Esophagus squamous epithelium (tissue), 5 donors: ENCODE measurements around the gene SYNPR. TPM values are rescaled to one million over a fixed set of nuclear protein-coding genes. Genes with fewer than 3 reads are reported as not detected.

ENCODE experiments used
- DNase-seq: peaks from one replicate; lab custom pipeline; 2025; lab: John Stamatoyannopoulos, UW
- H3K27ac ChIP-seq, 4 donors: fragments of 200-600 bp; sonication (generic); one replicate each; pipeline ENCODE4 v1.5.1; 2016 to 2019; ENCODE audit warnings: mild to moderate bottlenecking in 1 of 4
- H3K27me3 ChIP-seq, 4 donors: fragments of 200-600 bp; sonication (generic); 1 replicate in 3 of 4; 2 replicates in 1 of 4; pipeline versions ENCODE4 v1.5.1 to v1.6.0; 2017 to 2021; ENCODE audit warnings: antibody characterized with exemption in 1 of 4
- H3K36me3 ChIP-seq, 3 donors: fragments of 200-600 bp; sonication (generic); one replicate each; pipeline ENCODE4 v1.5.1; 2016 to 2019
- H3K4me1 ChIP-seq, 3 donors: fragments of 200-600 bp; sonication (generic); one replicate each; pipeline ENCODE4 v1.5.1; 2017 to 2019
- H3K4me3 ChIP-seq, 4 donors: fragments of 200-600 bp; sonication (generic); 1 replicate in 3 of 4; 2 replicates in 1 of 4; pipeline ENCODE4 v1.5.1; 2016 to 2019; ENCODE audit warnings: mild to moderate bottlenecking in 2 of 4, moderate library complexity in 1 of 4
- H3K9me3 ChIP-seq, 3 donors: fragments of 200-600 bp; sonication (generic); one replicate each; pipeline ENCODE4 v1.5.1; 2016 to 2019
- POLR2A ChIP-seq, 4 donors: fragments of 450-650 bp; IDR thresholded peaks; one replicate each; pipeline ENCODE4 v1.6.1; 2017; ENCODE audit warnings: antibody characterized with exemption in 4 of 4, mild to moderate bottlenecking in 4 of 4, moderate library complexity in 3 of 4
- WGBS, 2 donors: methylation state at CpG; one replicate each; pipeline ENCODE4 v1.1.5; 2018; 5-methylcytosine and 5-hydroxymethylcytosine counted together
- intact Hi-C: fragments of 100-400 bp; cut with DNase I; formaldehyde crosslinking; loops from one replicate; pipeline ENCODE4 v1.15.0; 2022
- total RNA-seq, 4 donors: library from RNA; depleted of rRNA; stranded (reverse); fragments of >200 nt; gene quantifications; one replicate each; pipeline ENCODE4 v1.1.0, GENCODE V29; 2016
- TF ChIP-seq, protein P1 (sequence below), 6 experiments: fragments of 450-650 bp in 4 of 6; fragments of 200-600 bp in 2 of 6; sonication (generic) in 2 of 6; IDR thresholded peaks; one replicate each; pipeline ENCODE4 v1.5.1; 2016 to 2019; ENCODE audit warnings: antibody characterized with exemption in 6 of 6, mild to moderate bottlenecking in 4 of 6, moderate library complexity in 4 of 6
- donor health status: DM: yes; HTN: yes; CAD: no.

SYNPR gene
- total RNA-seq, 4 donors from 2014 or later = not detected

DNA sequence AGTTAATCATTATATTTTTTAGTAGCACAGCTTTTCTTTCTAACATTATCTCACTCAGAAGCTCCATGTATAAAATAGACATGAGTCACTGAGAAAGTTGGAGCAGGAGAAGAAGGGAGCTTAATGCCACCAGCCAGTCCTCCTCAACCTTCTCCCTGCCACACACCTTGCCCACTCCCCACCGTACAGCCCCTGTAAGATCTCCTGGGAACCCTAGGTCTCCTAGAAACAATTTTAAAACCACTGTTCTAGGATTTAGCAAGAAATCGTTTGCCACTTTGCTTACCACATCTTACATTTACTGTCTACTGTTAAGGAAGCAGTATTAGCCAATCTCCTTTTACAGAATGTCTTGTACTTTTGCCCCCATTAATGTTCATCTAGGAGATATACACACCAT lies 204.2 kb downstream of the SYNPR start:
- intact Hi-C loops = no loop called here
- Histone ChIP-seq H3K36me3 (no peaks in the 10 kb centered on the region), H3K4me3 (no peak overlapping the region), H3K27me3 (no peaks in the 10 kb centered on the region), H3K4me1 (no peaks in the 10 kb centered on the region), H3K27ac (no peak overlapping the region), H3K9me3 (no peaks in the 10 kb centered on the region)
- TF ChIP-seq POLR2A (IDR thresholded peaks at IDR 0.05) = no peak
- TF ChIP-seq, protein P1, sequence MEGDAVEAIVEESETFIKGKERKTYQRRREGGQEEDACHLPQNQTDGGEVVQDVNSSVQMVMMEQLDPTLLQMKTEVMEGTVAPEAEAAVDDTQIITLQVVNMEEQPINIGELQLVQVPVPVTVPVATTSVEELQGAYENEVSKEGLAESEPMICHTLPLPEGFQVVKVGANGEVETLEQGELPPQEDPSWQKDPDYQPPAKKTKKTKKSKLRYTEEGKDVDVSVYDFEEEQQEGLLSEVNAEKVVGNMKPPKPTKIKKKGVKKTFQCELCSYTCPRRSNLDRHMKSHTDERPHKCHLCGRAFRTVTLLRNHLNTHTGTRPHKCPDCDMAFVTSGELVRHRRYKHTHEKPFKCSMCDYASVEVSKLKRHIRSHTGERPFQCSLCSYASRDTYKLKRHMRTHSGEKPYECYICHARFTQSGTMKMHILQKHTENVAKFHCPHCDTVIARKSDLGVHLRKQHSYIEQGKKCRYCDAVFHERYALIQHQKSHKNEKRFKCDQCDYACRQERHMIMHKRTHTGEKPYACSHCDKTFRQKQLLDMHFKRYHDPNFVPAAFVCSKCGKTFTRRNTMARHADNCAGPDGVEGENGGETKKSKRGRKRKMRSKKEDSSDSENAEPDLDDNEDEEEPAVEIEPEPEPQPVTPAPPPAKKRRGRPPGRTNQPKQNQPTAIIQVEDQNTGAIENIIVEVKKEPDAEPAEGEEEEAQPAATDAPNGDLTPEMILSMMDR (IDR thresholded peaks at IDR 0.05) = no peak
- WGBS, 2 donors = 67 to 68% methylated on average over 2 of the region's 2 CpGs
- no peak for DNase-seq

DNA sequence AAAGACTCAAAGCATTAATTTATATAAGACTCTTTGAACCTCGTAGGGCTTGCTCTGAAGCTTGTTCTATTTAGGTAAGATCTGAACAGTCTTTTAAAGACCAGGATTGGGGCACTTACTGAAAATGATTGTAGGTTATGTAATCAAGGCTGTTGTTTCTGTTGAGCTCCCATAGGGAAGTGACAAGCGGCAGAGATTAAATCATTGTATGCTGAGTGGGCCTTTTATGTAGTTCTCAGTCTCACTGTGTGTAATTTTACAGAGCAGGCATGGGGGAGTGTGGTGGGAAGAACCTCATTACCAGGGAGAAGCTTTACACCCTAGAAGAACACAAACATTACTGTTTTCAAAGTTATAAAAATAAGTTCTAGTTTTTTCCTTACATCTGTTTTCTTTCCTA lies 214.4 kb downstream of the SYNPR start:
- TF ChIP-seq POLR2A (IDR thresholded peaks at IDR 0.05) = no peak
- TF ChIP-seq, protein P1 (IDR thresholded peaks at IDR 0.05) = no peak
- Histone ChIP-seq H3K4me1 (no peaks in the 10 kb centered on the region), H3K27ac (no peak overlapping the region), H3K4me3 (no peak overlapping the region), H3K36me3 (no peaks in the 10 kb centered on the region), H3K27me3 (no peaks in the 10 kb centered on the region), H3K9me3 (no peaks in the 10 kb centered on the region)
- 56 to 65% methylated on average over 2 of the region's 2 CpGs for WGBS, 2 donors
- intact Hi-C loops = no loop called here
- no peak for DNase-seq

DNA sequence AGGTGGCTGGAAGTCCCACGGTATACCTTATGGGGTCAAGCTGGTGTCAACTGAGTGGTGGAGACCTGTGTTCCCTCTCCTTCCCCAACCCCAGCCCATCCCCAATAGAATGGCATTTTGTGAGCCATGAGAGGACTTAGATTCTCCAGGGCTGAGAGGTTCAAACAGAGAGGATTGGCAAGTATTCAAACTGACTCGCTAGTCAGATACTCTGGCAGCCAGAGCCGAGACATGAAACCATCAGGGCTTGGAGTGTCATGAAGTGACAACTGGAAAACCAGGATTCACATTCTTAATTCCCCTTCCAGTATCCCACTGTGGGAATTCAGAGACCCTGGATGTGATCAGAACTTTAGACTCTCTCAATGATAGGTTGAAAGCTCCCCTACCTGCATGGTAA lies 215.0 kb downstream of the SYNPR start:
- no peak for DNase-seq
- TF ChIP-seq, protein P1 (IDR thresholded peaks at IDR 0.05) = no peak
- TF ChIP-seq POLR2A (IDR thresholded peaks at IDR 0.05) = no peak
- Histone ChIP-seq H3K4me3 (no peak overlapping the region), H3K27ac (no peak overlapping the region), H3K9me3 (no peaks in the 10 kb centered on the region), H3K4me1 (no peaks in the 10 kb centered on the region), H3K27me3 (no peaks in the 10 kb centered on the region), H3K36me3 (no peaks in the 10 kb centered on the region)
- intact Hi-C loops = no loop called here
- 51 to 72% methylated on average over 3 of the region's 3 CpGs for WGBS, 2 donors

DNA sequence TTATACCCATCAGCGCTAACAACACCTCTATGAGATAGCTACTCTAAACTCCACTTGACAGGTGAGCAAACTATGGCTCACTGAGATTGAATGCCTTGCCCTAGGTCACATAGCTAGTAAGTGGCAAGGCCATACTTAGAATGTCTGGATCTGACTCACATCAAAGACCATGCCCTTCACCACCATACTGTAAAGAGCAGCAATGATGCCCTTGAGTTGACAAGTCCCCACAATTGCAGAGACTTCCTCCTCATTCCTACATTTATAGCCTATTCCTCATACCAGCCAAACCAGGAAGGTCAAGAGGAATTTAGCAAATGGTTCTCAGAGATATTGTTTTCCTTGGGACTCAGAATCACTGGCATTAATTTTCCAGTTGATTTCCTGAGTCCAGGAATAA lies 216.5 kb downstream of the SYNPR start:
- DNase-seq = no peak
- H3K4me1 ChIP-seq = no peaks in the 10 kb centered on the region
- no peak overlapping the region for H3K27ac ChIP-seq
- TF ChIP-seq, protein P1 (IDR thresholded peaks at IDR 0.05) = no peak
- TF ChIP-seq POLR2A (IDR thresholded peaks at IDR 0.05) = no peak
- no peaks in the 10 kb centered on the region for H3K27me3 ChIP-seq
- H3K9me3 ChIP-seq = no peaks in the 10 kb centered on the region
- intact Hi-C loops = no loop called here
- 89 to 100% methylated on average over 1 of the region's 1 CpG for WGBS, 2 donors
- no peaks in the 10 kb centered on the region for H3K36me3 ChIP-seq
- H3K4me3 ChIP-seq = no peak overlapping the region

DNA sequence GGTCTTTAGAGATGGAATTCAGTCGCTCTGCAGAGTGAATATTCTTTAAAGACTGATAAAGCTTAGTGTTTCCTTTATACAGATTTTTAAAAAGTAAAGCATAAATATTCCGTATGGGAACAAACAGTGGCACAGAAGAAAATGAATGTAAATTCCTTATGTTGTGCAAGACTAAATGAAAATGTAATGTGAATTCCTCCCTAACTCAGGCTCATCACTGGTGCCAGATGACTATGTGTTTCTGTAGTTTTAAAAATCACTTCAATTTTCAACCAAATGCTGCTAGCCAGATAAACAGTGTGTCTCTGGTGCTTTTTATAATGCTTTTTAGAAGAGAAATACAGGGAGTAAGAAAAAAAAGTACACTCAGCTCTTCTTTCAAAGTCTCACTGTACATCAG lies 219.5 kb downstream of the SYNPR start:
- Histone ChIP-seq H3K4me3 (no peak overlapping the region), H3K4me1 (no peaks in the 10 kb centered on the region), H3K27me3 (no peaks in the 10 kb centered on the region), H3K27ac (no peak overlapping the region), H3K9me3 (no peaks in the 10 kb centered on the region), H3K36me3 (no peaks in the 10 kb centered on the region)
- TF ChIP-seq POLR2A (IDR thresholded peaks at IDR 0.05) = no peak
- TF ChIP-seq, protein P1 (IDR thresholded peaks at IDR 0.05) = no peak
- 71 to 86% methylated on average over 2 of the region's 2 CpGs for WGBS, 2 donors
- intact Hi-C loops = no loop called here
- no peak for DNase-seq
